Thoracic aorta (tissue), 2 donors: ENCODE measurements around the gene RETREG2. TPM values are rescaled to one million over a fixed set of nuclear protein-coding genes. Genes with fewer than 3 reads are reported as not detected.
A peak's percentile ranks its signal among the peaks of the same experiment; 100 is the strongest.

ENCODE experiments used
- ATAC-seq: fragments of 150-250 bp; one replicate; pipeline ENCODE4 v1.8.0; 2017; ENCODE audit warnings: low read depth; ENCODE audit not compliant: insufficient number of reproducible peaks, low FRiP score
- DNase-seq: peaks from one replicate; pipeline ENCODE4 v3.0.0-alpha.2; 2020; ENCODE audit warnings: low spot score
- H3K27ac ChIP-seq, 2 donors: fragments of 200-600 bp; sonication (generic); 1 replicate in 1 of 2; 2 replicates in 1 of 2; pipeline ENCODE4 v1.5.1; 2016; ENCODE audit warnings: mild to moderate bottlenecking in 2 of 2, moderate library complexity in 2 of 2
- H3K27me3 ChIP-seq: fragments of 200-600 bp; sonication (generic); replicated peaks from 2 replicates; pipeline ENCODE4 v1.6.0; 2016; ENCODE audit warnings: mild to moderate bottlenecking; ENCODE audit not compliant: insufficient read depth
- H3K36me3 ChIP-seq: fragments of 200-600 bp; sonication (generic); one replicate; pipeline ENCODE4 v1.5.1; 2016
- H3K4me1 ChIP-seq, 2 donors: fragments of 200-600 bp; sonication (generic); 1 replicate in 1 of 2; 2 replicates in 1 of 2; pipeline versions ENCODE4 v1.5.1 to v1.6.0; 2016; ENCODE audit warnings: low read depth in 2 of 2, mild to moderate bottlenecking in 1 of 2; ENCODE audit not compliant: control insufficient read depth in 1 of 2
- H3K4me3 ChIP-seq: fragments of 200-600 bp; sonication (generic); 2 replicates; pipeline ENCODE4 v1.5.1; 2016; ENCODE audit warnings: mild to moderate bottlenecking
- H3K9me3 ChIP-seq: fragments of 200-600 bp; sonication (generic); 2 replicates; pipeline ENCODE4 v1.5.1; 2016
- CTCF ChIP-seq: fragments of 200-600 bp; sonication (generic); IDR thresholded peaks from one replicate; pipeline ENCODE4 v1.5.1; 2019; ENCODE audit warnings: antibody characterized with exemption
- total RNA-seq, 2 donors: library from RNA; depleted of rRNA; stranded (reverse); fragments of >200 nt; gene quantifications; one replicate each; pipeline versions ENCODE4 v1.1.0 to v1.2.3, GENCODE V29; 2016

The RETREG2 gene
- total RNA-seq, 2 donors from 2014 or later: 43.8 to 58.6 TPM

- Histone ChIP-seq H3K4me3 (no peak overlapping the region), H3K27me3 (no peaks in the 10 kb centered on the region), H3K4me1 (peaks cover 4 to 5% of the 10 kb centered on the region in 2 donors), H3K9me3 (no peaks in the 10 kb centered on the region), H3K36me3 (no peaks in the 10 kb centered on the region), H3K27ac (no peak overlapping the region)
- no peak for DNase-seq
- no peak for ATAC-seq
- TF ChIP-seq CTCF: no peak
Measured at GRCh38 chr2:219157396-219157795, 20.7 kb upstream of the RETREG2 start.

GRCh38 chr2:219158025-219158424 is 20.1 kb upstream of the RETREG2 start:
- no peak for TF ChIP-seq CTCF
- Histone ChIP-seq H3K27ac (no peak overlapping the region), H3K4me3 (no peak overlapping the region), H3K36me3 (no peaks in the 10 kb centered on the region), H3K9me3 (no peaks in the 10 kb centered on the region), H3K4me1 (peaks cover 4 to 5% of the 10 kb centered on the region in 2 donors), H3K27me3 (no peaks in the 10 kb centered on the region)
- no peak for ATAC-seq
- DNase-seq: no peak

- Histone ChIP-seq H3K36me3 (no peaks in the 10 kb centered on the region), H3K27ac (no peak overlapping the region), H3K9me3 (no peaks in the 10 kb centered on the region), H3K4me1 (peaks cover 4 to 5% of the 10 kb centered on the region in 2 donors), H3K4me3 (no peak overlapping the region), H3K27me3 (no peaks in the 10 kb centered on the region)
- DNase-seq (no peak), ATAC-seq (no peak)
- no peak for TF ChIP-seq CTCF
Measured at GRCh38 chr2:219158586-219158985, 19.5 kb upstream of the RETREG2 start.

GRCh38 chr2:219159771-219160185 is 18.3 kb upstream of the RETREG2 start:
- Histone ChIP-seq H3K36me3 (no peaks in the 10 kb centered on the region), H3K27me3 (no peaks in the 10 kb centered on the region), H3K27ac (peak overlapping the region; percentile 80 to 88), H3K9me3 (no peaks in the 10 kb centered on the region), H3K4me1 (peaks cover 4 to 5% of the 10 kb centered on the region in 2 donors), H3K4me3 (peak overlapping the region; percentile 89)
- ATAC-seq (no peak), DNase-seq (no peak)
- TF ChIP-seq CTCF: no peak

GRCh38 chr2:219160186-219161017 is 17.7 kb upstream of the RETREG2 start, which contains the start of gene NHEJ1:
NHEJ1 (minus strand) TSS chr2:219160815; CDS start chr2:219158362, 2,453 bp downstream.
- H3K4me3 ChIP-seq: peak within 1 kb of the TSS; percentile 89
- no peaks in the 10 kb centered on the region for H3K27me3 ChIP-seq
- peak; percentile 94 for DNase-seq
- peak; percentile 99 for TF ChIP-seq CTCF
- H3K9me3 ChIP-seq: no peaks in the 10 kb centered on the region
- ATAC-seq: peak; percentile 96
- peak within 1 kb of the TSS; percentile 80 to 88 for H3K27ac ChIP-seq
- H3K4me1 ChIP-seq: peaks cover 4 to 5% of the 10 kb centered on the region in 2 donors
- H3K36me3 ChIP-seq: no peaks in the 10 kb centered on the region
